Hepatocyte (in vitro differentiated cells): Measurements from ENCODE around the gene DUSP10.

ENCODE experiments used
- EZH2 ChIP-seq: fragments of 200-600 bp; sonication (generic); IDR thresholded peaks from 2 replicates; pipeline ENCODE4 v1.6.1; 2016; ENCODE audit warnings: antibody characterized with exemption, mild to moderate bottlenecking, borderline replicate concordance
- EZH2phosphoT487 ChIP-seq: fragments of 200-600 bp; sonication (generic); IDR thresholded peaks from one replicate; pipeline ENCODE4 v1.6.1; 2018; ENCODE audit warnings: antibody characterized with exemption, mild to moderate bottlenecking, low read depth, moderate library complexity; ENCODE audit not compliant: unreplicated experiment, severe bottlenecking
- TF ChIP-seq, protein P1 (sequence below): fragments of 200-600 bp; sonication (generic); IDR thresholded peaks from 2 replicates; pipeline ENCODE4 v1.5.1; 2016; ENCODE audit warnings: antibody characterized with exemption, mild to moderate bottlenecking; ENCODE audit not compliant: poor library complexity

GRCh38 chr1:221779771-221780170 lies 37.9 kb upstream of the DUSP10 start:
- TF ChIP-seq, protein P1, sequence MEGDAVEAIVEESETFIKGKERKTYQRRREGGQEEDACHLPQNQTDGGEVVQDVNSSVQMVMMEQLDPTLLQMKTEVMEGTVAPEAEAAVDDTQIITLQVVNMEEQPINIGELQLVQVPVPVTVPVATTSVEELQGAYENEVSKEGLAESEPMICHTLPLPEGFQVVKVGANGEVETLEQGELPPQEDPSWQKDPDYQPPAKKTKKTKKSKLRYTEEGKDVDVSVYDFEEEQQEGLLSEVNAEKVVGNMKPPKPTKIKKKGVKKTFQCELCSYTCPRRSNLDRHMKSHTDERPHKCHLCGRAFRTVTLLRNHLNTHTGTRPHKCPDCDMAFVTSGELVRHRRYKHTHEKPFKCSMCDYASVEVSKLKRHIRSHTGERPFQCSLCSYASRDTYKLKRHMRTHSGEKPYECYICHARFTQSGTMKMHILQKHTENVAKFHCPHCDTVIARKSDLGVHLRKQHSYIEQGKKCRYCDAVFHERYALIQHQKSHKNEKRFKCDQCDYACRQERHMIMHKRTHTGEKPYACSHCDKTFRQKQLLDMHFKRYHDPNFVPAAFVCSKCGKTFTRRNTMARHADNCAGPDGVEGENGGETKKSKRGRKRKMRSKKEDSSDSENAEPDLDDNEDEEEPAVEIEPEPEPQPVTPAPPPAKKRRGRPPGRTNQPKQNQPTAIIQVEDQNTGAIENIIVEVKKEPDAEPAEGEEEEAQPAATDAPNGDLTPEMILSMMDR: no peak
- no peak for TF ChIP-seq EZH2
- no peak for TF ChIP-seq EZH2phosphoT487
